ENCODE results near the gene CDT1. TPM values are rescaled to one million over a fixed set of nuclear protein-coding genes. Genes with fewer than 3 reads are reported as not detected.
A peak's percentile ranks its signal among the peaks of the same experiment; 100 is the strongest.

The CDT1 gene
- total RNA-seq, 3 donors from 2014 or later (not counting 1 experiment from before 2014, with no cell fraction given) = 2.2 to 3.8 (median 2.6) TPM

- no peaks in the 10 kb centered on the region for H3K36me3 Mint-ChIP-seq
- H3K4me1 Mint-ChIP-seq = peaks cover 7 to 24% of the 10 kb centered on the region in 2 donors
- no peak for TF ChIP-seq CTCF (IDR thresholded peaks at IDR 0.05)
- Histone ChIP-seq H3K9me3 (ENCODE audit: control insufficient read depth, insufficient read depth, low read length) (no peaks in the 10 kb centered on the region), H3K4me1 (ENCODE audit: control insufficient read depth, insufficient read depth, low read length) (peaks cover 24% of the 10 kb centered on the region), H3K27ac (ENCODE audit: low read length) (peak overlapping the region; percentile 66), H3K27me3 (ENCODE audit: control insufficient read depth, insufficient read depth, low read length) (no peaks in the 10 kb centered on the region), H3K4me3 (ENCODE audit: low read length) (peak overlapping the region; percentile 81), H3K36me3 (ENCODE audit: control insufficient read depth, insufficient read depth, low read length) (peaks cover 10% of the 10 kb centered on the region)
- no peaks in the 10 kb centered on the region for H3K27me3 Mint-ChIP-seq (ENCODE audit: low read depth in 2 of 2)
- H3K27ac Mint-ChIP-seq = peak overlapping the region; percentile 82 to 96
- peak overlapping the region; percentile 92 for H3K4me3 Mint-ChIP-seq
- intact Hi-C loops (cut with micrococcal nuclease) = no loop called here
- 2% methylated on average over 65 of the region's 65 CpGs for WGBS (ENCODE audit: insufficient coverage)
- no peaks in the 10 kb centered on the region for H3K9me3 Mint-ChIP-seq
- DNase-seq (peak; percentile 67 to 81), ATAC-seq (peak; percentile 61 to 72 (median 69))
These were observed 7.6 kb downstream of the CDT1 start for GRCh38 chr16:88810912-88811768.

- WGBS (ENCODE audit: insufficient coverage) = under 1% methylated on average over 84 of the region's 84 CpGs
- Histone ChIP-seq H3K4me1 (ENCODE audit: control insufficient read depth, insufficient read depth, low read length) (peaks cover 24% of the 10 kb centered on the region), H3K4me3 (ENCODE audit: low read length) (peak within 1 kb of the TSS; percentile 81), H3K27ac (ENCODE audit: low read length) (peak within 1 kb of the TSS; percentile 67), H3K36me3 (ENCODE audit: control insufficient read depth, insufficient read depth, low read length) (peaks cover 10% of the 10 kb centered on the region), H3K9me3 (ENCODE audit: control insufficient read depth, insufficient read depth, low read length) (no peaks in the 10 kb centered on the region), H3K27me3 (ENCODE audit: control insufficient read depth, insufficient read depth, low read length) (no peaks in the 10 kb centered on the region)
- H3K36me3 Mint-ChIP-seq = no peaks in the 10 kb centered on the region
- DNase-seq (peak; percentile 98 to 99), ATAC-seq (peak; percentile 93 to 97 (median 93))
- H3K27ac Mint-ChIP-seq = peak within 1 kb of the TSS; percentile 82 to 96
- H3K9me3 Mint-ChIP-seq = no peaks in the 10 kb centered on the region
- peaks cover 7 to 24% of the 10 kb centered on the region in 2 donors for H3K4me1 Mint-ChIP-seq
- no peaks in the 10 kb centered on the region for H3K27me3 Mint-ChIP-seq (ENCODE audit: low read depth in 2 of 2)
- intact Hi-C loops (cut with micrococcal nuclease) = loop anchor here (2.0 kb wide), 1 partner anchor 45 kb away; the partner anchor contains the start of genes GALNS and TRAPPC2L
- H3K4me3 Mint-ChIP-seq = peak within 1 kb of the TSS; percentile 94
- TF ChIP-seq CTCF (IDR thresholded peaks at IDR 0.05) = no peak
These were observed 8.4 kb downstream of the CDT1 start, which contains the start of gene APRT for GRCh38 chr16:88811769-88812512. Gene APRT, minus strand, starts transcription at chr16:88811928. Its CDS starts 29 bp downstream, at chr16:88811899.

- no peaks in the 10 kb centered on the region for H3K27me3 Mint-ChIP-seq (ENCODE audit: low read depth in 2 of 2)
- peak overlapping the region; percentile 62 for H3K27ac ChIP-seq (ENCODE audit: low read length)
- intact Hi-C loops (cut with micrococcal nuclease) = loop anchor here (2.0 kb wide), 1 partner anchor 44 kb away; the partner anchor contains the start of genes GALNS and TRAPPC2L
- H3K4me1 Mint-ChIP-seq = peaks cover 7 to 24% of the 10 kb centered on the region in 2 donors
- ATAC-seq = no peak
- H3K36me3 Mint-ChIP-seq = no peaks in the 10 kb centered on the region
- WGBS (ENCODE audit: insufficient coverage) = 52% methylated on average over 37 of the region's 37 CpGs
- DNase-seq = peak in 1 of 2 donors; percentile 55
- no peaks in the 10 kb centered on the region for H3K9me3 Mint-ChIP-seq
- H3K4me3 Mint-ChIP-seq = peak overlapping the region; percentile 84
- H3K4me3 ChIP-seq (ENCODE audit: low read length) = peak overlapping the region; percentile 81
- no peaks in the 10 kb centered on the region for H3K27me3 ChIP-seq (ENCODE audit: control insufficient read depth, insufficient read depth, low read length)
- peak overlapping the region in 1 of 2 donors; percentile 96 for H3K27ac Mint-ChIP-seq
- H3K9me3 ChIP-seq (ENCODE audit: control insufficient read depth, insufficient read depth, low read length) = no peaks in the 10 kb centered on the region
- H3K4me1 ChIP-seq (ENCODE audit: control insufficient read depth, insufficient read depth, low read length) = peaks cover 24% of the 10 kb centered on the region
- TF ChIP-seq CTCF (IDR thresholded peaks at IDR 0.05) = no peak
- peaks cover 10% of the 10 kb centered on the region for H3K36me3 ChIP-seq (ENCODE audit: control insufficient read depth, insufficient read depth, low read length)
These were observed 9.1 kb downstream of the CDT1 start for GRCh38 chr16:88812513-88813268.

Data from natural killer cell (primary cell).